ENCODE results near the gene FAM241B.

GRCh38 chr10:69638642-69639041, 8.6 kb downstream of the FAM241B start:
- no peak for TF ChIP-seq CTCF (IDR thresholded peaks at IDR 0.05)
- no peak for TF ChIP-seq EZH2 (IDR thresholded peaks at IDR 0.05)
